HFFc6 (cell line): ENCODE measurements around the gene ADK. TPM values are rescaled to one million over a fixed set of nuclear protein-coding genes. Genes with fewer than 3 reads are reported as not detected.
A peak's percentile ranks its signal among the peaks of the same experiment; 100 is the strongest.

ENCODE experiments used
- DNase-seq: peaks from one replicate; pipeline ENCODE4 v3.0.0-alpha.2; 2018
- H3K27ac Mint-ChIP-seq: 2 replicates; pipeline ENCODE4 v1.8.0; 2020; ENCODE audit warnings: mild to moderate bottlenecking, mixed read lengths
- H3K27me3 Mint-ChIP-seq: 2 replicates; pipeline ENCODE4 v1.8.0; 2021; ENCODE audit warnings: mild to moderate bottlenecking, moderate library complexity, mixed read lengths; ENCODE audit not compliant: insufficient read depth
- H3K36me3 Mint-ChIP-seq: 2 replicates; pipeline ENCODE4 v1.8.0; 2021; ENCODE audit warnings: low read depth, mixed read lengths
- H3K4me1 Mint-ChIP-seq: 2 replicates; pipeline ENCODE4 v1.8.0; 2020; ENCODE audit warnings: low read depth, mixed read lengths
- H3K4me3 Mint-ChIP-seq: 2 replicates; pipeline ENCODE4 v1.8.0; 2020; ENCODE audit warnings: mild to moderate bottlenecking, moderate library complexity, mixed read lengths
- H3K9me3 Mint-ChIP-seq: 2 replicates; pipeline ENCODE4 v1.8.0; 2020; ENCODE audit warnings: mild to moderate bottlenecking, mixed read lengths
- total RNA-seq, 6 experiments: library from RNA; stranded (reverse); fragmentation: NEBNext Ultra II Directional; extraction: Animal tissue kit (Norgen Biotek cat#: 25700); gene quantifications; 2 replicates in 1 of 6; 3 replicates in 5 of 6; pipeline ENCODE4 v1.2.3, GENCODE V29; 2021
- TF ChIP-seq, protein P1 (sequence below): fragments of 200-600 bp; sonication (generic); IDR thresholded peaks from 2 replicates; pipeline ENCODE4 v1.5.0; 2021; ENCODE audit warnings: antibody characterized with exemption, mild to moderate bottlenecking

Gene ADK
- total RNA-seq, 6 experiments from 2014 or later: 74.1 to 97.6 (median 86.0) TPM

GRCh38 chr10:74634995-74635536 lies 484.0 kb downstream of the ADK start:
- H3K27ac Mint-ChIP-seq: no peak overlapping the region
- peaks cover 31% of the 10 kb centered on the region for H3K36me3 Mint-ChIP-seq
- DNase-seq: no peak
- TF ChIP-seq, protein P1, sequence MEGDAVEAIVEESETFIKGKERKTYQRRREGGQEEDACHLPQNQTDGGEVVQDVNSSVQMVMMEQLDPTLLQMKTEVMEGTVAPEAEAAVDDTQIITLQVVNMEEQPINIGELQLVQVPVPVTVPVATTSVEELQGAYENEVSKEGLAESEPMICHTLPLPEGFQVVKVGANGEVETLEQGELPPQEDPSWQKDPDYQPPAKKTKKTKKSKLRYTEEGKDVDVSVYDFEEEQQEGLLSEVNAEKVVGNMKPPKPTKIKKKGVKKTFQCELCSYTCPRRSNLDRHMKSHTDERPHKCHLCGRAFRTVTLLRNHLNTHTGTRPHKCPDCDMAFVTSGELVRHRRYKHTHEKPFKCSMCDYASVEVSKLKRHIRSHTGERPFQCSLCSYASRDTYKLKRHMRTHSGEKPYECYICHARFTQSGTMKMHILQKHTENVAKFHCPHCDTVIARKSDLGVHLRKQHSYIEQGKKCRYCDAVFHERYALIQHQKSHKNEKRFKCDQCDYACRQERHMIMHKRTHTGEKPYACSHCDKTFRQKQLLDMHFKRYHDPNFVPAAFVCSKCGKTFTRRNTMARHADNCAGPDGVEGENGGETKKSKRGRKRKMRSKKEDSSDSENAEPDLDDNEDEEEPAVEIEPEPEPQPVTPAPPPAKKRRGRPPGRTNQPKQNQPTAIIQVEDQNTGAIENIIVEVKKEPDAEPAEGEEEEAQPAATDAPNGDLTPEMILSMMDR: no peak
- peaks cover 4% of the 10 kb centered on the region for H3K4me1 Mint-ChIP-seq
- H3K4me3 Mint-ChIP-seq: no peak overlapping the region
- peaks cover 5% of the 10 kb centered on the region; the same call in 1 of the 2 replicates for H3K9me3 Mint-ChIP-seq
- no peaks in the 10 kb centered on the region for H3K27me3 Mint-ChIP-seq

GRCh38 chr10:74635655-74636054 lies 484.6 kb downstream of the ADK start:
- H3K4me1 Mint-ChIP-seq: peaks cover 10% of the 10 kb centered on the region
- DNase-seq: no peak
- peaks cover 5% of the 10 kb centered on the region; the same call in 1 of the 2 replicates for H3K9me3 Mint-ChIP-seq
- H3K27ac Mint-ChIP-seq: no peak overlapping the region
- peaks cover 31% of the 10 kb centered on the region for H3K36me3 Mint-ChIP-seq
- no peak overlapping the region for H3K4me3 Mint-ChIP-seq
- TF ChIP-seq, protein P1: no peak
- no peaks in the 10 kb centered on the region for H3K27me3 Mint-ChIP-seq

DNA sequence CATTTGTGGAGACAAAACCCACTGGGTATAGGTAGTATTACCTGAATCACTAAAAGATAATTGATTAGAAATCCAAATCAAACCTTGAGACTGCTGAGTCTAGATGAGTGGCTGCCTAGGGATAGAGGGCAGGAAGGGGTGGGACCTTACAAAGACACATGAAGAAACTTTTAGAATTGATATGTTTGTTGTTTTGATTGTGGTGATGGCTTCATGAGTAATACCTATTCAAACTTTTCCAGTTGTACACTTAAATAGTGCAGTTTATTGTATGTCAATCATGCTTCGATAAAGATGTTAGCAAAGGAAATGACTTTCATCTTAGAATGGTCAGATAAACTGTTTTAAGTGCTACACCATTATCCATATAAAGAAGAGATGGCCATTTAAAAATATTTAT lies 486.7 kb downstream of the ADK start:
- no peak for DNase-seq
- Mint-ChIP-seq H3K36me3 (peaks cover 28% of the 10 kb centered on the region), H3K9me3 (peaks cover 5% of the 10 kb centered on the region; the same call in 1 of the 2 replicates), H3K4me1 (peaks cover 14% of the 10 kb centered on the region), H3K27me3 (no peaks in the 10 kb centered on the region), H3K27ac (no peak overlapping the region), H3K4me3 (no peak overlapping the region)
- TF ChIP-seq, protein P1: no peak

DNA sequence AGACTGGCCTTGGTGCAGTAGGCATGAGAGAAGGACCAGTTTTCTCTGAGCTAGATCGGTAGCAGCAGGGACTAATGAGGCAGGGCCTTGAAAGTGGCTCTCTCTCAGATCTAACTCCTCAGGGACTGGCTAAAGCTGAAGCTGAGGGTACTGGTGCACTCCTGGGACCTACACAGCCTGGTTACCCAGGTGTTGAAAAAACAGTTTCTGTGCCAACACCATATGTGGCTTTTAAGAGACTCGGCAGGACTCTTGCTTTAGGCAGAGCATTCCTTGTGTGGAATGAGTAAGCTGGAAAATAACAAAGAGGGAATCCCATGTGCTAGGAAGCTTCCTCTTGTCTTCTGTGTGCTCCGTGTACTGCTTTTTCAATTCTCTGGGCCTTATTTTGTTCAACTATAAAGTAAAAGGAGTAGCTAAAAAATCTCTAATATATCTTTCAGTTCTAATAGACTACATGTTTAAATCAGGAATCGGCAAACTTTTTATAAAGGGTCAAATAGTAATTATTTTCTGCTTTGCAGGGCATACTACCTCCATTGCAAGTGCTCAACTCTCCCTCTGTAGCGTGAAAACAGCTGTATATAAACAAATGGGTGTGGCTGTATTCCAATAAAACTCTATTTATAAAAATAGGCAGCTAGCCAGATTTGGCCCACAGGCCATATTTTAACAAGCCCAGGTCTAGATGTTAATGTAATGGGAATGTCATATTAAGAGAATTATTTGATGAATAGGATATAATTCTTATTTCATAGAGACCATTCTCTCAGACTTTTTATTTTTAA lies 489.3 kb downstream of the ADK start:
- peaks cover 16% of the 10 kb centered on the region for H3K36me3 Mint-ChIP-seq
- no peak for DNase-seq
- H3K9me3 Mint-ChIP-seq: peaks cover 9% of the 10 kb centered on the region
- peaks cover 27% of the 10 kb centered on the region for H3K4me1 Mint-ChIP-seq
- H3K27me3 Mint-ChIP-seq: no peaks in the 10 kb centered on the region
- H3K4me3 Mint-ChIP-seq: no peak overlapping the region
- TF ChIP-seq, protein P1: no peak
- H3K27ac Mint-ChIP-seq: peak overlapping the region; percentile 56

DNA sequence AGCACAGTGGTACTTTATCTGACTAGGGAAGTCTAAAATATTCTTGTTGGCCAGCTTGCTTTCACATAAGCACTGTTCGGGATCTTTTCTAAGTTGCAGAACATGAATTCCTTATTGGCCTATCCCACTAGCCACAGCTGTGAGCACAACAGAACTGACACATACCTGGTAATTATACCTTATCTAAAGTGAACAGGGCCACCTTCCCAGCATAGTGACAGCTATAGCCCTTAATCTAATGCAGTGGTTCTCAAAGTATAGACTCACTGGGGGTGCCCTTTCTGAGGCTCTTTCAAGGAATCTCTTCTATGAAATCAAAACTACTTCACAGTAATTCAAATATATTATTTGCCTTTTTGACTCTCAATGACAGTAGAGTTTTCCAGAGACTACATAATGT lies 490.6 kb downstream of the ADK start:
- Mint-ChIP-seq H3K4me3 (no peak overlapping the region), H3K27me3 (no peaks in the 10 kb centered on the region), H3K9me3 (peaks cover 9% of the 10 kb centered on the region)

More for the DNA sequence above, 490.6 kb downstream of the ADK start:
- H3K4me1 Mint-ChIP-seq: peaks cover 27% of the 10 kb centered on the region
- H3K27ac Mint-ChIP-seq: no peak overlapping the region
- H3K36me3 Mint-ChIP-seq: peaks cover 12% of the 10 kb centered on the region
- TF ChIP-seq, protein P1: no peak
- no peak for DNase-seq
